HEK293 (cell line): ENCODE measurements around the gene KRT7.
A peak's percentile ranks its signal among the peaks of the same experiment; 100 is the strongest.

Experiments used
- CTCF ChIA-PET: fragments of 350-600 bp; formaldehyde crosslinking; extraction: SDS; loops from one replicate; lab custom pipeline; 2021; ENCODE audit warnings: antibody characterized with exemption; lab: Yijun Ruan, JAX
- POLR2A ChIA-PET: fragments of 300-600 bp; formaldehyde crosslinking; extraction: SDS; loops from one replicate; lab custom pipeline; 2020; ENCODE audit warnings: antibody characterized with exemption, inconsistent platforms; lab: Yijun Ruan, JAX
- H3K27ac ChIP-seq: fragments of 200-500 bp; sonication (Bioruptor generic); 2 replicates; pipeline ENCODE4 v1.5.1; 2014; ENCODE audit warnings: low read depth, low read length, control low read depth, inconsistent platforms; ENCODE audit errors: extremely low read depth
- H3K36me3 ChIP-seq, 2 experiments: fragments of 200-500 bp in 1 of 2; sonication (Bioruptor generic) in 1 of 2; 1 replicate in 1 of 2; 2 replicates in 1 of 2; pipeline ENCODE4 v1.5.1; 2014 to 2017; ENCODE audit warnings: inconsistent platforms in 2 of 2, low read length in 2 of 2; ENCODE audit not compliant: control insufficient read depth in 2 of 2, insufficient read depth in 1 of 2
- H3K4me1 ChIP-seq: fragments of 200-500 bp; sonication (Bioruptor generic); 2 replicates; pipeline ENCODE4 v1.5.1; 2014; ENCODE audit warnings: mild to moderate bottlenecking, low read length, inconsistent platforms; ENCODE audit not compliant: control insufficient read depth, insufficient read depth
- H3K4me3 ChIP-seq: 2 replicates; pipeline ENCODE4 v1.5.1; 2011; ENCODE audit warnings: low read depth, mild to moderate bottlenecking, control low read depth, low read length, moderate library complexity
- H3K9me3 ChIP-seq: fragments of 200-500 bp; sonication (Bioruptor generic); 2 replicates; pipeline ENCODE4 v1.5.1; 2014; ENCODE audit warnings: low read depth, low read length, inconsistent platforms; ENCODE audit not compliant: control insufficient read depth, insufficient read depth
- BCL11B ChIP-seq: fragments of 450-650 bp; formaldehyde crosslinking; IDR thresholded peaks from 2 replicates; pipeline ENCODE4 v1.5.1; 2016; ENCODE audit warnings: low read depth, missing biosample characterization, missing genetic modification characterization
- EGR2 ChIP-seq: fragments of 450-650 bp; formaldehyde crosslinking; IDR thresholded peaks from 2 replicates; pipeline ENCODE4 v1.5.1; 2016; ENCODE audit warnings: low read depth, missing biosample characterization, missing genetic modification characterization
- FEZF1 ChIP-seq: fragments of 450-650 bp; formaldehyde crosslinking; IDR thresholded peaks from 2 replicates; pipeline ENCODE4 v1.5.1; 2016; ENCODE audit warnings: missing biosample characterization, missing genetic modification characterization
- HOXA7 ChIP-seq: sonication (generic); formaldehyde crosslinking; IDR thresholded peaks from 2 replicates; pipeline ENCODE4 v1.8.1; 2022; ENCODE audit warnings: missing genetic modification reagents, borderline replicate concordance
- KLF10 ChIP-seq: fragments of 450-650 bp; IDR thresholded peaks from 2 replicates; pipeline ENCODE4 v1.5.1; 2018; ENCODE audit warnings: missing biosample characterization, mild to moderate bottlenecking, missing genetic modification characterization
- MEIS1 ChIP-seq: sonication (generic); formaldehyde crosslinking; IDR thresholded peaks from 2 replicates; pipeline ENCODE4 v1.8.1; 2022; ENCODE audit warnings: missing genetic modification reagents, mild to moderate bottlenecking, borderline replicate concordance
- ZBTB17 ChIP-seq: fragments of 450-650 bp; formaldehyde crosslinking; IDR thresholded peaks from 2 replicates; pipeline ENCODE4 v1.5.1; 2016; ENCODE audit warnings: missing biosample characterization, missing genetic modification characterization
- ZEB2 ChIP-seq: fragments of 450-650 bp; formaldehyde crosslinking; IDR thresholded peaks from 2 replicates; pipeline ENCODE4 v1.5.1; 2016; ENCODE audit warnings: missing biosample characterization, missing genetic modification characterization
- ZFHX2 ChIP-seq: fragments of 450-650 bp; formaldehyde crosslinking; conservative IDR thresholded peaks from 2 replicates; pipeline ENCODE4 v1.5.1; 2016; ENCODE audit warnings: missing biosample characterization, missing genetic modification characterization
- ZNF2 ChIP-seq: fragments of 450-650 bp; formaldehyde crosslinking; IDR thresholded peaks from 2 replicates; pipeline ENCODE4 v1.5.1; 2016; ENCODE audit warnings: missing biosample characterization, missing genetic modification characterization
- ZNF335 ChIP-seq: fragments of 450-650 bp; formaldehyde crosslinking; conservative IDR thresholded peaks from 2 replicates; pipeline ENCODE4 v1.5.1; 2016; ENCODE audit warnings: missing biosample characterization, missing genetic modification characterization
- ZNF354C ChIP-seq: fragments of 450-650 bp; formaldehyde crosslinking; IDR thresholded peaks from 2 replicates; pipeline ENCODE4 v1.5.1; 2016; ENCODE audit warnings: missing biosample characterization, missing genetic modification characterization, low read depth, borderline replicate concordance
- ZNF37A ChIP-seq: fragments of 450-650 bp; IDR thresholded peaks from 2 replicates; pipeline ENCODE4 v1.5.1; 2018; ENCODE audit warnings: missing biosample characterization, missing genetic modification characterization
- ZNF624 ChIP-seq: fragments of 450-650 bp; formaldehyde crosslinking; IDR thresholded peaks from 2 replicates; pipeline ENCODE4 v1.5.1; 2017; ENCODE audit warnings: missing biosample characterization, missing genetic modification characterization
- ZNF660 ChIP-seq: fragments of 450-650 bp; IDR thresholded peaks from 2 replicates; pipeline ENCODE4 v1.5.1; 2018; ENCODE audit warnings: missing biosample characterization, mild to moderate bottlenecking, missing genetic modification characterization
- ZNF677 ChIP-seq: fragments of 450-650 bp; IDR thresholded peaks from 2 replicates; pipeline ENCODE4 v1.5.0; 2018; ENCODE audit warnings: missing biosample characterization, mild to moderate bottlenecking, missing genetic modification characterization, moderate library complexity
- ZNF785 ChIP-seq: fragments of 450-650 bp; formaldehyde crosslinking; IDR thresholded peaks from 2 replicates; pipeline ENCODE4 v1.5.1; 2016; ENCODE audit warnings: missing biosample characterization, missing genetic modification characterization
- ZSCAN16 ChIP-seq: fragments of 450-650 bp; formaldehyde crosslinking; IDR thresholded peaks from 2 replicates; pipeline ENCODE4 v1.5.1; 2016; ENCODE audit warnings: missing biosample characterization, missing genetic modification characterization
- TF ChIP-seq, protein P1 (sequence below): fragments of 450-650 bp; formaldehyde crosslinking; conservative IDR thresholded peaks from 2 replicates; pipeline ENCODE4 v1.5.1; 2016; ENCODE audit warnings: low read depth, missing biosample characterization, missing genetic modification characterization
- TF ChIP-seq, protein P2 (sequence below): IDR thresholded peaks from 2 replicates; pipeline ENCODE4 v1.6.1; 2011; ENCODE audit warnings: mild to moderate bottlenecking, low read depth, low read length, borderline replicate concordance
- TF ChIP-seq, protein P3 (sequence below): fragments of 450-650 bp; formaldehyde crosslinking; IDR thresholded peaks from 2 replicates; pipeline ENCODE4 v1.5.1; 2016; ENCODE audit warnings: missing biosample characterization, missing genetic modification characterization

The KRT7 gene

DNA sequence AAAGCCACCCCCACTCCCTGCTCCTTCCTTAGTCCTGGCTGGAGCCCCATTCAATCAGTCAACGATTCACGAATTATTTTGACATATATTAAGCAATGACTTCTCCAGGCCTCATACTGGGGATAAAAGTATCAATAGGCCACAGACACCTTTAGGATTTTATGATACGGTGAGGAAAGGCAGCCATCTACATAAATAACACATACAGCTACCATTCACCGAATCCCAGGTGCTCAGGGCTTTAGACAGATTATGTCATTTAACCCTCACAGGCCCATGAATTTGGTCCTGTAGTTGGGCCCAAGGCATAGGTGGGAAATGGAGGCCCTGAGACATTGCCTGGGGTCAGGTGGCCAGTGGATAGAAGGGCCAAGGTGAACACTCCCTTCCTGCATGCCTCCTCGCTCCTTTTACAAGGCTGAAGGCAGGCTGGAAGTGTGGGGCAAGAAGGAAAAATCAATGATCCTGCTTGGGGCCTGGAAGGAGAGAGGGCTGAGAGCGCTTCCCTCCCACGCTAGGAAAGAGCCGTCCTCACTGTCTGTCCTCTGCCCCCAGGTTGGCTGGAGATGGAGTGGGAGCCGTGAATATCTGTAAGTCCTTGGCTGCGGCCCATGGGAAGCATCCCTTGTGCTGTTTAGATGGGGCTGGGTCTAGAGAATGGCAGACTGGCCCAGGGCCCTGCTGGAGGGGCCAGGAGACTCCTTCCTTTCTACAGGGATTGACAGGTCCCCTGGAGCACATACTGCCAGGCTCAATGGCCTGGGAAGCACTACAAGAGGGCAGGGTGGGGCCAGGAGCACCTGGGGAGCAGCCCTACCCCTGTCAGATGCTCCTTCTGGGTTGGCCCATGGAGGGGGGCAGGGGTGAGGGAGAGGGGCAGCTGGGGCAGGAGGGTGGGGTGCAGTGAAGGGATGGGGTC lies 14.8 kb downstream of the KRT7 start (continued):
- TF ChIP-seq FEZF1 (tag by site-specific recombination) (no peak), BCL11B (tag by site-specific recombination) (no peak), ZBTB17 (tag by site-specific recombination) (0 out of 2 replicates have a peak, but pooled peaks have one; percentile 6), ZNF677 (no peak), ZSCAN16 (no peak), ZNF335 (peak; percentile 39), ZFHX2 (tag by site-specific recombination) (peak; percentile 81), ZNF660 (tag by site-specific recombination) (0 out of 2 replicates have a peak, but pooled peaks have one; percentile 2), ZEB2 (tag by site-specific recombination) (peak; percentile 4; the same call in 1 of the 2 replicates)
- TF ChIP-seq, protein P1, sequence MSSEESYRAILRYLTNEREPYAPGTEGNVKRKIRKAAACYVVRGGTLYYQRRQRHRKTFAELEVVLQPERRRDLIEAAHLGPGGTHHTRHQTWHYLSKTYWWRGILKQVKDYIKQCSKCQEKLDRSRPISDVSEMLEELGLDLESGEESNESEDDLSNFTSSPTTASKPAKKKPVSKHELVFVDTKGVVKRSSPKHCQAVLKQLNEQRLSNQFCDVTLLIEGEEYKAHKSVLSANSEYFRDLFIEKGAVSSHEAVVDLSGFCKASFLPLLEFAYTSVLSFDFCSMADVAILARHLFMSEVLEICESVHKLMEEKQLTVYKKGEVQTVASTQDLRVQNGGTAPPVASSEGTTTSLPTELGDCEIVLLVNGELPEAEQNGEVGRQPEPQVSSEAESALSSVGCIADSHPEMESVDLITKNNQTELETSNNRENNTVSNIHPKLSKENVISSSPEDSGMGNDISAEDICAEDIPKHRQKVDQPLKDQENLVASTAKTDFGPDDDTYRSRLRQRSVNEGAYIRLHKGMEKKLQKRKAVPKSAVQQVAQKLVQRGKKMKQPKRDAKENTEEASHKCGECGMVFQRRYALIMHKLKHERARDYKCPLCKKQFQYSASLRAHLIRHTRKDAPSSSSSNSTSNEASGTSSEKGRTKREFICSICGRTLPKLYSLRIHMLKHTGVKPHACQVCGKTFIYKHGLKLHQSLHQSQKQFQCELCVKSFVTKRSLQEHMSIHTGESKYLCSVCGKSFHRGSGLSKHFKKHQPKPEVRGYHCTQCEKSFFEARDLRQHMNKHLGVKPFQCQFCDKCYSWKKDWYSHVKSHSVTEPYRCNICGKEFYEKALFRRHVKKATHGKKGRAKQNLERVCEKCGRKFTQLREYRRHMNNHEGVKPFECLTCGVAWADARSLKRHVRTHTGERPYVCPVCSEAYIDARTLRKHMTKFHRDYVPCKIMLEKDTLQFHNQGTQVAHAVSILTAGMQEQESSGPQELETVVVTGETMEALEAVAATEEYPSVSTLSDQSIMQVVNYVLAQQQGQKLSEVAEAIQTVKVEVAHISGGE (tag by site-specific recombination) = no peak

DNA sequence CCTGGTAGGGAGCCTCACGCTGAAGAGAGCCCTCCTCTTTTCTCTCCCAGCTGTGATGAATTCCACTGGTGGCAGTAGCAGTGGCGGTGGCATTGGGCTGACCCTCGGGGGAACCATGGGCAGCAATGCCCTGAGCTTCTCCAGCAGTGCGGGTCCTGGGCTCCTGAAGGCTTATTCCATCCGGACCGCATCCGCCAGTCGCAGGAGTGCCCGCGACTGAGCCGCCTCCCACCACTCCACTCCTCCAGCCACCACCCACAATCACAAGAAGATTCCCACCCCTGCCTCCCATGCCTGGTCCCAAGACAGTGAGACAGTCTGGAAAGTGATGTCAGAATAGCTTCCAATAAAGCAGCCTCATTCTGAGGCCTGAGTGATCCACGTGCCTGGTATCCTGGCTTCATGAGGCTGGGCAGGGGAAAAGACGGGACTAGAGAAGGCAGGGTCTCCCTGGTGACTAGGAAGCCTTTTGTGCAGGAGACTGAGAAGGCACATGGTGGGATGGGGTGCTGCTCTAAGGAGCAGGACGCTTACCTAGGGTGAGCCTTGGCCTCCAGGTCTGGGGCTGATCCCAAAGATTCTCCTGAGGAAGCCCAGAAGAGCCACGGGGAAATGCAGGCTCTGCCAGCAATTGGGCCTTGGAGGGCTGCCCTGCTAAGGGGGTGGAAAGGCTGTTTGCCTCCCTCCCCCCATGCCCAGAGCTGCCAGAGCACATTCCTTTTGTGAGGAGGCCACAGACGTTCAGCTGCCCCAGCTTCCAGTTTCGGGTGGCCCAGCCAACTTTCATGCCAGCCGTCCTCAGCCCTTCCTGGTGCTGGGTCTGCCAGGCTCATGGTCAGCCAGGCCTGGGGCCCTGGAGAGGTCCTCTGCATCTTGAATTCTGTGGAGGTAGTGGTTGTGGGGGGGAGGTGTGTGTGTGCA lies 15.8 kb downstream of the KRT7 start:
- TF ChIP-seq ZFHX2 (tag by site-specific recombination) (peak; percentile 94), EGR2 (tag by site-specific recombination) (peak; percentile 89), ZNF2 (tag by site-specific recombination) (no peak)
- TF ChIP-seq, protein P2, sequence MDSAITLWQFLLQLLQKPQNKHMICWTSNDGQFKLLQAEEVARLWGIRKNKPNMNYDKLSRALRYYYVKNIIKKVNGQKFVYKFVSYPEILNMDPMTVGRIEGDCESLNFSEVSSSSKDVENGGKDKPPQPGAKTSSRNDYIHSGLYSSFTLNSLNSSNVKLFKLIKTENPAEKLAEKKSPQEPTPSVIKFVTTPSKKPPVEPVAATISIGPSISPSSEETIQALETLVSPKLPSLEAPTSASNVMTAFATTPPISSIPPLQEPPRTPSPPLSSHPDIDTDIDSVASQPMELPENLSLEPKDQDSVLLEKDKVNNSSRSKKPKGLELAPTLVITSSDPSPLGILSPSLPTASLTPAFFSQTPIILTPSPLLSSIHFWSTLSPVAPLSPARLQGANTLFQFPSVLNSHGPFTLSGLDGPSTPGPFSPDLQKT = no peak

DNA sequence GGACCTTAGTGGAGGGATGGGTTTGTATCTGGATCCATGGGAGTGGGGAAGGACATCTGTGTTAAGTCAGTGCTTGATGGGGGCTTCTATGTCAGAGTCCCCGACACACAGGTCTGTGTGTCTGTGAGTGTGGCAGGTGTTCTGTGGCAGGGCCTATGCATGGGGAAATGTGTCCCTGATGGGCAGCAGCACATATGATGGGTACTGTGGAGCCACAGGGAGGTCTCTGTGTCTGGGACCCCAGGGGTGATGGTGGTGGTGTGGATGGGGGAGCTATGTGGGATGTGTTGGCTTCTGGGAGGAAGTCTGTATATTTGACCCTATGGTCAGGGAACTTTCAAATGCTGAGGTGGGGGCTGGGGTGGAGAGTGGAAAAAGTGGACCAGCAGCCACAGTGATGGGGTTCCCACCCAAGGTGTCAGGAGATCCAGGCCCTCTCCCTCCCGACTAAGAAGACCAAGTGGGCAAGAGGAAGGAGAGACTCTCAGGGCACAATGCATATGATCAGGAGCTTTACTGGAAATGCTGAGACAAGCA lies 16.5 kb downstream of the KRT7 start:
- peaks cover 11% of the 10 kb centered on the region; the same call in 1 of the 2 replicates for H3K4me1 ChIP-seq
- CTCF ChIA-PET = interaction anchor here (0.9 to 3.0 kb wide), 2 partner anchors 28 to 30 kb away, joined by 4 to 18 read pairs; no protein-coding TSS in a partner anchor
- TF ChIP-seq ZNF624 (tag by site-specific recombination) (no peak), ZNF785 (tag by site-specific recombination) (no peak), KLF10 (tag by site-specific recombination) (no peak), ZNF37A (tag by site-specific recombination) (no peak), MEIS1 (CRISPR knock-in tag) (no peak), HOXA7 (CRISPR knock-in tag) (no peak), ZNF354C (tag by site-specific recombination) (no peak)
- TF ChIP-seq, protein P3, sequence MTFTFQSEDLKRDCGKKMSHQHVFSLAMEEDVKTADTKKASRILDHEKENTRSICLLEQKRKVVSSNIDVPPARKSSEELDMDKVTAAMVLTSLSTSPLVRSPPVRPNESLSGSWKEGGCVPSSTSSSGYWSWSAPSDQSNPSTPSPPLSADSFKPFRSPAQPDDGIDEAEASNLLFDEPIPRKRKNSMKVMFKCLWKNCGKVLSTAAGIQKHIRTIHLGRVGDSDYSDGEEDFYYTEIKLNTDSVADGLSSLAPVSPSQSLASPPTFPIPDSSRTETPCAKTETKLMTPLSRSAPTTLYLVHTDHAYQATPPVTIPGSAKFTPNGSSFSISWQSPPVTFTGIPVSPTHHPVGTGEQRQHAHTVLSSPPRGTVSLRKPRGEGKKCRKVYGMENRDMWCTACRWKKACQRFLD (tag by site-specific recombination) = no peak
- TF ChIP-seq, protein P1 (tag by site-specific recombination) = no peak

More for the DNA sequence above, 15.8 kb downstream of the KRT7 start:
- no peaks in the 10 kb centered on the region for H3K36me3 ChIP-seq
- H3K4me1 ChIP-seq = peaks cover 16% of the 10 kb centered on the region
- ChIA-PET CTCF (interaction anchor here (2.5 kb wide), 1 partner anchor 30 kb away, joined by 11 read pairs; no protein-coding TSS in a partner anchor), POLR2A (no interaction called here)
- H3K27ac ChIP-seq = no peak overlapping the region
- no peaks in the 10 kb centered on the region for H3K9me3 ChIP-seq
- no peak overlapping the region for H3K4me3 ChIP-seq

More for the DNA sequence above, 16.5 kb downstream of the KRT7 start:
- Histone ChIP-seq H3K27ac (no peak overlapping the region), H3K9me3 (no peaks in the 10 kb centered on the region), H3K4me3 (no peak overlapping the region), H3K36me3 (no peaks in the 10 kb centered on the region)
- POLR2A ChIA-PET = no interaction called here
